Measurements from ENCODE around the gene PDE6G.

PDE6G gene

DNA sequence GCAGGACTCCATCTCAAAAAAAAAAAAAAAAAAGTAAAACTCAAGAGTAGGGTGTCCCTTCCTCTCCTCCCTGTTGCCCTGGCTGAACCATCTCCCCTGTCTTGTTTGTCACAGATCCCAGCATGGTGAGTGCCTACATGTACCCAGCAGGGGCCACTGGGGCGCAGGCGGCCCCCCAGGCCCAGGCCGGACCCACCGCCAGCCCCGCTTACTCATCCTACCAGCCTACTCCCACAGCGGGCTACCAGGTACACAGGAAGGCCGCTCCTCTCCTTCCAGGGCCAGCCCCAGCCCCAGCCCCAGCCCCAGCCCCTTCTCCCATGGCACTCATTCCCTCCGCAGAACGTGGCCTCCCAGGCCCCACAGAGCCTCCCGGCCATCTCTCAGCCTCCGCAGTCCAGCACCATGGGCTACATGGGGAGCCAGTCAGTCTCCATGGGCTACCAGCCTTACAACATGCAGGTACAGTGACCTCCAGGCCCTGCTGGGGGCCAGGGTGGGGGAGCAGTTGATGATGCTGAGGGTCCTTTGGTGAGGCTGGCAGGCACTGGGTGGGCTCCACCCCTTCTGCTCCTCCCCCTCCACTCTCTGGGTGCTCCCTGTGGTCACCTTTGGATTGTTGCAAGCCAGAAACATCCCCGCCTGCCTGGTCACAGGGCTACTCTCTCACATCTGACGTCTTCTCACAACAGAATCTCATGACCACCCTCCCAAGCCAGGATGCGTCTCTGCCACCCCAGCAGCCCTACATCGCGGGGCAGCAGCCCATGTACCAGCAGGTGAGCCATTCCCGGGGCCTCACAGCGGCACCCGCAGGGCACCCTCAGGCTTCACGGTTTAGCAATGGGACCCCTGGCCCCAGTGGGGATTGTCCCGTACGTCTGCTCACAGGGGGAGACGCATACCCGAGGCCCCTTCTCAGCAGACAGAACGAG, 44.3 kb upstream of the PDE6G start:
- no peak for DNase-seq (ENCODE audit: low read depth)
- H3K4me3 ChIP-seq (ENCODE audit: control insufficient read depth, low read depth, low read length) = no peak overlapping the region

GRCh38 chr17:81697261-81698044, 41.1 kb upstream of the PDE6G start:
- no peak for DNase-seq (ENCODE audit: low read depth)
- TF ChIP-seq CTCF (conservative IDR thresholded peaks at IDR 0.05; ENCODE audit: control insufficient read depth, insufficient read depth, low read depth, low read length) = no peak
- no peak overlapping the region for H3K4me3 ChIP-seq (ENCODE audit: control insufficient read depth, low read depth, low read length)

More for the DNA sequence above, 44.3 kb upstream of the PDE6G start:
- TF ChIP-seq CTCF (conservative IDR thresholded peaks at IDR 0.05; ENCODE audit: control insufficient read depth, insufficient read depth, low read depth, low read length) = no peak

- no peak for DNase-seq (ENCODE audit: low read depth)
- H3K4me3 ChIP-seq (ENCODE audit: control insufficient read depth, low read depth, low read length) = no peak overlapping the region
- no peak for TF ChIP-seq CTCF (conservative IDR thresholded peaks at IDR 0.05; ENCODE audit: control insufficient read depth, insufficient read depth, low read depth, low read length)
Observed at GRCh38 chr17:81696218-81696941, 40.0 kb upstream of the PDE6G start.

DNA sequence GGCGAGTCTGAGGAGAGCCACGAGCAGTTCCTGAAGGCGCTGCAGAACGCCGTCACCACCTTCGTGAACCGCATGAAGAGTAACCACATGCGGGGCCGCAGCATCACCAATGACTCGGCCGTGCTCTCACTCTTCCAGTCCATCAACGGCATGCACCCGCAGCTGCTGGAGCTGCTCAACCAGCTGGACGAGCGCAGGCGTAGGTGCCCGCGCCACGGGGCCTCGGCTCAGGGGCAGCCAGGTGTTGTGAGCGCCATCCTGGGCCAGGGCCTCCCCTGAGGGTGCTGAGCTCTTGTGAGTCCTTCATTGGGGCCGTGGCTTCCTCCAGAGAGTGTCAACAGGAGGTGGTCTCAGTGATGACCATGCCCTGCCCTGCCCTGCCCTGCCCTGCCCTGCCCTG, 39.5 kb upstream of the PDE6G start:
- no peak for DNase-seq (ENCODE audit: low read depth)
- no peak for TF ChIP-seq CTCF (conservative IDR thresholded peaks at IDR 0.05; ENCODE audit: control insufficient read depth, insufficient read depth, low read depth, low read length)
- H3K4me3 ChIP-seq (ENCODE audit: control insufficient read depth, low read depth, low read length) = no peak overlapping the region

DNA sequence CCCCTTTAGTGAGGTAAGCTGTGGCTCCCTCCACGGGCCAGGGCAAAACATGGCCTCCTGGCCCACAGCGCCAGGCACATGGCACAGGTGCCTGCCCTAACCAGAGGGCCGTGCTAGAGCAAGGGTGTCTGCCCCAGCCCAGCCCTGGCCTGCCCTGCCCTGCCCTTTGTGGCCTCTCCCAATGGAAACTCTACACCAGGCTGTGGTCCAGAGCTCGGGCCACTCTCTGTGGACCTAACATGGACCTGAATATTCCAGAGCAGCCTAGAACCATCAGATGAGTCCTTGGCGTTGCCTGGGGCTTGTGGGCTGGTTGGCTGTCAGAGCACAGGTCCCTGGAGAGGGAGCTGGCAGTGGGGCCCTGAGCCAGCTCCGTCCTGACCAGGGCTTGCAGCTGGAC, 38.9 kb upstream of the PDE6G start:
- no peak for TF ChIP-seq CTCF (conservative IDR thresholded peaks at IDR 0.05; ENCODE audit: control insufficient read depth, insufficient read depth, low read depth, low read length)
- DNase-seq (ENCODE audit: low read depth) = no peak
- H3K4me3 ChIP-seq (ENCODE audit: control insufficient read depth, low read depth, low read length) = no peak overlapping the region

DNA sequence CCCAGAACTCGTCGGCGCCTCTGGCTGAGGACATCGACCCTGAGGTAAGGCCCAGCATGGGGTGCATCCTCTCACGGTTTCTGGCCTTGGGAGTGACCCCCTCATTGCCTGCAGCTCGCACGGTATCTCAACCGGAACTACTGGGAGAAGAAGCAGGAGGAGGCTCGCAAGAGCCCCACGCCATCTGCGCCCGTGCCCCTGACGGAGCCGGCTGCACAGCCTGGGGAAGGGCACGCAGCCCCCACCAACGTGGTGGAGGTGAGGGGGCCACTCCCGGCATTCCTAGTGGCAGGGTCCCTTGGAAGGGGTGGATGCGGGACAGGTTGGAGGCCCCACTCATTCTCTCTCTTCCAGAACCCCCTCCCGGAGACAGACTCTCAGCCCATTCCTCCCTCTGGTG, 38.5 kb upstream of the PDE6G start:
- no peak overlapping the region for H3K4me3 ChIP-seq (ENCODE audit: control insufficient read depth, low read depth, low read length)
- no peak for TF ChIP-seq CTCF (conservative IDR thresholded peaks at IDR 0.05; ENCODE audit: control insufficient read depth, insufficient read depth, low read depth, low read length)
- DNase-seq (ENCODE audit: low read depth) = no peak
